ENCODE results near the gene RHBDF1. TPM values are rescaled to one million over a fixed set of nuclear protein-coding genes. Genes with fewer than 3 reads are reported as not detected.

The RHBDF1 gene
- total RNA-seq, 1 donor from 2014 or later: 33.0 TPM

DNA sequence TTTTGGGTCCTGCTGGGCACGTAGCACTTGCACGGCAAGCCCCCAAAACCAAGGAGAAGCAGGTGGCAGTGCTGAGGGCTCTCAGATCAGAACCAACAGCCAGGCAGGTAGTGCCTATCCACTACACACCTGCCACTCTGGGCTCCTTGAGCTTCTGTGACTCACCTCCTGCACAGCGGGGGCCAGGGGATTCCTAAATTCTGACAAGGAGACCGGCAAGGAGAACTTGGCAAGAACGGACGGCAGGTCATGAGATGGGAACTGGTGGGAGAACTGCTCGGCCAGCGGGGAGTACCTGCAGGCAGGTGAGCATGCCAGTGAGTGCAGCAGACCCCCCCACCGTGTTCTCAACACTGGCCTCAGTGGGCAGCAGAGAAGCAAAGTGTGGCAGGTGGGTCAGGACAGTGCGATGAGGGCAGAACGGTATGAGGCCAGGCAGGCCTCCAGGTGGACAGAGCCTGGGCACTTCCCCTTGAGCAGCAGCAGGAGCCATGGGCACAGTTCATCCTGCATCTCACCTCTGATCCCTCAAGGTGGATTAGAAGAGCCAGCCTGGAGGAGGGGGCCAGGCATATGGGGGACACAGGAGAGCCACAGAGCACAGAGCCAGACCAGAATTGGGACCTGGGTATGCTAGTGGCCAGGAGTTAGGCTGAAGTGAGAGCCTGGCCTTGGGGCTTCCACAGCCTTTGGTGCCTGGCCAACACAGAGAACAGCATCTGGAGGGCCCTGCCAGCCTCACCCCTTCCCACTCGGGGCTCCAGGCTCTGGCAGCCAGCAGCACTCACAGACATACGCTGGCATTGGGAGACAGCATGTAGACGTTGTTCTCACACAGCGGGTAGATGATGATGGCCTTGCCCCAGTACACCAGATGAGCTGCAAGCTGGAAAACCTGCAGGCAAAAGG, 20.3 kb upstream of the RHBDF1 start:
- peak; percentile 40 for DNase-seq

DNA sequence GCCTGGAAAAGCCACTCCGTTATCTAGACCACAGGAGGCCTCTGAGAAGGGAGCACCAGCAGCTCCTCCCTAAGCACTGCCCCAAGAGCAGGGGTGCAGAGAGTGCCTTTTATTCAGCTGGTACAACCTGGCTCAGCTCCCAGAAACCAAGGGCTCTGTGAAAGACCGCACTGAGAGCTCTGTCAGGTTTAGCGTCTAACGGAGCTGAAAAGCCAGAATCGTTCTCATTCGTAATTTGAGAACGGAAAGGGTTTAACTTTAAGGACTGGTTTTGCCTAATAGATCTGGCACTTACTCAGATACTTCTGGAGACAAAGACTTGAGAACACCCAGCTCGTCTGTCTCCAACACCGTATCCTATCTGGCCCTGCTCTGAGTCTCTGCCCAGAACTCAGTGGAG, 19.1 kb upstream of the RHBDF1 start:
- DNase-seq: peak; percentile 89

DNA sequence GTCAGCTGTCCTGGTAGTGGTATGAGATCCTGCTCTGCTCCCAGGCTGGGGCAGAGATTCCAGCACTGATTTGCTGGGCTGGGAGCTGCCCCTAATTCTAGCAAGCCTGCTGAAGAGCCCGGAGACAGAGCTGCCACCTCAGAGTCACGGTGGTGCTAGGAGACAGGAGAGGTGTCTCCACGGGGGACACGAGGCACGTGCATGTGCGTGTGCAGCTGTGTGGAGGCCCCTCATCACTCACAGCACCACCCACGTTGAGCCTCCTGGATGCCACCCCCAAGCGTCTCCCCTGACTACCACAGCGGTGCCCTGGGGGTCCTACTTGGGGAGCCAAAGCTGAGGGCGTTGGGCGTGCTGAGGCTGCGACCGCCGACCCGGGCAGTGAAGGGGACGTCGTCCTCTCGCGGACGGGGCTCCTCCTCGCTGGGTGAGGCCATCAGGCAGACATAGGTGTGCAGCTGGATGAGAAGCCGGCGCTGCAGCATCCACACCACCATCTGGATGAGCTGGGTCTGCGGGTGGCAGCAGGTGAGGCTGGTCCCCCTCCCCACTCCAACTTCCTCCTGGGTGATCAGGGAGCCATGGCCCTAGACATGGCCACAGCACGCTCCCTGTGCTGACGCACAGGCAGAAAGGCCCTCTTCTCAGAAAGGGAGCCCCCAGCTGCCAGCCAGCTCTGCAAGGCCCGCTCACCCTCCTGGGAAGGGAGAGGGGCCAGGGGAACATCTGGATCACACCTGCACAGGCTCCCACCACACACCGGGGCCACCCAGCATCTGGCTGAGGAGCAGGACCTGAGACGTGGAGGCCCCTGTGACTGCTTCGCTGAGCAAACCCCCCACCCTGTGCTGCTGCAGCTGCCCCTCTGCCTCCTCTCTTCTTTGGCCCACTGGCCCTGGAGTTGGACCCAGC, 17.2 kb upstream of the RHBDF1 start:
- DNase-seq: no peak

DNA sequence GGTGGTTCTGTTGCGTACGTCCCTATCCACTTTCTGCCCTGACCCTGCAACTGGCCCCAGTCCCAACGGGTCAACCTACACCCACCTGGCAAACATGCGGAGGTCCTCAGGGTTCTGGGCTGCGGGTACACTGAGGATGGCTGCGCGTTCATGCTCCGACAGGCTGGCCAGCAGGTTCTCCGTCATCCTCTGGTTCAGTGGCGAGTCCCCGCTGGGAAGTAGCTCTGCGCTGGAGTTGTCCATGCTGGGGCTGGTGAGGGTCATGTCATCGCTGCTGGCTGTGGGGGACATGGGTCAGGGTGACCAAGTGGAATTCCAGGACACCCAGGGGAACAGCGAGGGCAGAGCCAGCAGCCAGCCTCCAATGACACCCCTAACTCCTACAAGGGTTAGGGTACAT, 16.2 kb upstream of the RHBDF1 start:
- no peak for DNase-seq

DNA sequence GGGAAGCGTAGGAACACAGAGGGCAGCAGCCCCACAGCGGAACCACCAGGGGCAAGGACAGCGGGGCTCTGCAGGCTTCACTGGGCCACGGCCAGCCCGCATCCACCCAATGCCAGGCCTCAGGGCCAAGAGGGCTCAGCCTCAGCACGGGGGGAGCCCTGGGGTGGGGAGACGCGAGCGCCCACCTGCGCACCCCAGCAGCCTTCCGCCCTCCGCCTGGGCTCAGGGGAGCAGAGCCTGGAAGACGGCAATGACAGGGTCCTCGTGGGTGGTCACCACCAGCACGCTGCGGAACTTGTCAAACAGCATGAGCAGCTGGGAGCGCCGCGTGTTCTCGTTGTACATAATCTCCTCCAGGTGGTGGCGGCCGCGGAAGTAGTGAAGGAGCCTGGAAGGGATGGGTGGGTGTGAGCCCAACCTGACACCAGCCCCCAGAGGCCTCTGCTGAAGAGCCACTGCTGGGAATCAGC, 14.1 kb upstream of the RHBDF1 start:
- peak; percentile 73 for DNase-seq

DNA sequence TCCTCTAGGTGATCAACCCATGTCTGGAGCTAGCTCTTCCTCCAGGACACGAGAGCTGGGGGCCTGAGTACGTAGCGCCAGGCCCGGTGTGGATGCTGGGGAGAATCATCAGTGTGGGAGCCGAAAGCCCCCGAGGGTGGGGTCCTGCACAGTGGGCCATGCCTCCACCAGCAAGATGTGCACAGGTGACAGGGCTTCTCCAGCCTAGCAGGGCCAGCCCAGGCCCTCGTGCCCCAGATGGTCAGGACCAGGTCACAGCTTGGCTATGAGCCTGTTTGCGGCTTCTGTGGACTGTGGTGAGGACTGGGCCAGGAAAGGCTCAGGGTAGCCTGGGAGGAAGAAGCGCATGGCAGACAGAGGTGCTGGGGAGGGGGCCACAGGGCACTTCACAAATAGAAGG, 13.4 kb upstream of the RHBDF1 start:
- no peak for DNase-seq

DNA sequence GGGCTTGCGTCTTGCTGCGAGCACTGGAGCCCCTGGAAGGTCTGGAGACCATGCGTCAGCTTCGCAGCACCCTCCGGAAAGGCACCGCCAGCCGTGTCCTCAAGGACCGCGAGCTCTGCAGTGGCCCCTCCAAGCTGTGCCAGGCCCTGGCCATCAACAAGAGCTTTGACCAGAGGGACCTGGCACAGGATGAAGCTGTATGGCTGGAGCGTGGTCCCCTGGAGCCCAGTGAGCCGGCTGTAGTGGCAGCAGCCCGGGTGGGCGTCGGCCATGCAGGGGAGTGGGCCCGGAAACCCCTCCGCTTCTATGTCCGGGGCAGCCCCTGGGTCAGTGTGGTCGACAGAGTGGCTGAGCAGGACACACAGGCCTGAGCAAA, 13.0 kb upstream of the RHBDF1 start:
- DNase-seq: no peak

DNA sequence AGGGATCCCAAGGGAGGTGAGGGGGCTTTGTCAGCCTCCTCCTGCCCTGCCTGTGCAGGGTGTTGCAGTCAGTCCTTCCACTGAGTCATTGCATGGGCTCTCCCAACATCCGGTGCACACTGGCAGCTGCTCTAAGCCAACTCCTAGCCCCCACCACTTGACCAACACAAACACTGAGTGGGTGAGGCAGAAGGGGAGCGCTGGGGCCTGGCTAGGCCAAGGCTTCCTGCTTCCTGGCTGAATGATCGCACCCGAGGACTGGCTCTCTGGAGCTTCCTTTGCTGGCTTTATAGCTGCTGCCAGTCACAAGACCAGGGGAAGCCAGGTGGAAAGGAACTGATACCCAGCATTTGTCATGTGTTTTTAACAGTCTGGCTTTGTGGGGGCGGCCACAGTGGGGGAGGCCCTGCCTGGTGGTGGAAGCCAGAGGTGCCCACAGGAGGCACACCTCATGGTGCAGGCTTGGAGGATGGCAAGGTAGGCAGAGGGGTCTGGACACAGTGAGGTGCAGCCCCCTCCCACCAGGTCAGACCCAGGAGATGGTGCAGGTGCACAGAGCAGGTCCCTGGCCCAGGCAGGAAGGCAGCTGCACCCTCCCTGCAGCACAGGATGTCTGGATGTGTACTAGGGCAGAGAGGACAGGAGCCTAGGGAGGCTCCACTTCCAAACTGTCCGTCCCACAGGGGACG, 12.4 kb upstream of the RHBDF1 start:
- peak; percentile 63 for DNase-seq

DNA sequence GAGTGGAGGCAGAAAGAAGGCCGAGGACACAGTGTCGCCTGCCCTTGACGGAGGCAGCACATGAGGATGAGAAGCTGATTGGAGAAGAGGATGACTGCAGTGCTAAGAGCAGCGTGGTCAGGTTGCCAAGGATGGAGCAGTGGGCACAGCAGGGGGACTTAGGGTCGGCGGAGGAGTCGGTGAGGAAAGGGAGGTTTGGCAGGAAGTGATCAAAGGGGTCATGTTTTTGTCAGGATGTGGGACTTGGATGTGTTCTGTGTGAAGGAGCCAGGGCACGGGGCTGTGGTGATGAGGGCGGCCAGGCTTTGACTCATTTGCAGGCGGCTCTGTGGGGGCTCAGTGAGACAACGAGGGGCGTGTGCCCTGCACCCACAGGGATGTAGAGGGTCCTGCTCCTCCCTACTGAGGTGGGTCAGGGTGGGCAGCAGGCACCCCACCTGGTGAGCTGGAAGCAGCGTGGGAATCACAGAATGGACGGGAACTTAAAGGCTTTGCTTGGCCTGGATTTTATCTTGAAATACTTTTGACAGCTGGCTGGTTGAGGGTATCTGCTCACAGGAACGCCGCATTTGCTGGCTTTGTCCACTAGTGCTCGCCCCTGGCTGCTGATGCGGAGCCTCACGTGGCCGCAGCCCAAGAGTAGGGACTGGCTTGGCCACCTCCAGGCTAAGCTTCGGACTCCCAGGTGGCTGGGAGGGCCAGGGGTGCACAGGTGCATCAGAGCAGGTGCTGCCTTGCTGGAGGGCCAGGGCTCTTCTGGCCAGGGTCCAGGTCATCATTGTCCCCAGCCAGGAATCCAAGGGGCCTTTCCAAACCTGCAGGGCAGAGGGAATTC, 11.6 kb upstream of the RHBDF1 start:
- DNase-seq: no peak

DNA sequence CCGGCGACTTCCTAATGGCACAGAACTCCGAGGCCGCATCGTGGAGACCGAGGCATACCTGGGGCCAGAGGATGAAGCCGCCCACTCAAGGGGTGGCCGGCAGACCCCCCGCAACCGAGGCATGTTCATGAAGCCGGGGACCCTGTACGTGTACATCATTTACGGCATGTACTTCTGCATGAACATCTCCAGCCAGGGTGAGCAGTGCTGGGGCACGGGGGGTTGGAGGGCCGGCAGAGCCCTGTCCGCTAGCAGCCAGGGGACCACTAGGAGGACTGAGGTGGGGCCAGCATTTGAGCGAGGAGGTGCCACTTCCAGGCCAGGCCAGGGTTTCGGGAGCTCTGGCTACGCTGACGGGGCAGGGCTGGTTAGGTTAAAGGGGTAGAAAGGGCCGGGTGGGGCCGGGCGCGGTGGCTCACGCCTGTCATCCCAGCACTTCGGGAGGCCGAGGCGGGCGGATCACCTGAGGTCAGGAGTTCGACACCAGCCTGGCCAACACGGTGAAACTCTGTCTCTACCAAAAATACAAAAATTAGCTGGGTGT, 10.7 kb upstream of the RHBDF1 start:
- DNase-seq: no peak

DNA sequence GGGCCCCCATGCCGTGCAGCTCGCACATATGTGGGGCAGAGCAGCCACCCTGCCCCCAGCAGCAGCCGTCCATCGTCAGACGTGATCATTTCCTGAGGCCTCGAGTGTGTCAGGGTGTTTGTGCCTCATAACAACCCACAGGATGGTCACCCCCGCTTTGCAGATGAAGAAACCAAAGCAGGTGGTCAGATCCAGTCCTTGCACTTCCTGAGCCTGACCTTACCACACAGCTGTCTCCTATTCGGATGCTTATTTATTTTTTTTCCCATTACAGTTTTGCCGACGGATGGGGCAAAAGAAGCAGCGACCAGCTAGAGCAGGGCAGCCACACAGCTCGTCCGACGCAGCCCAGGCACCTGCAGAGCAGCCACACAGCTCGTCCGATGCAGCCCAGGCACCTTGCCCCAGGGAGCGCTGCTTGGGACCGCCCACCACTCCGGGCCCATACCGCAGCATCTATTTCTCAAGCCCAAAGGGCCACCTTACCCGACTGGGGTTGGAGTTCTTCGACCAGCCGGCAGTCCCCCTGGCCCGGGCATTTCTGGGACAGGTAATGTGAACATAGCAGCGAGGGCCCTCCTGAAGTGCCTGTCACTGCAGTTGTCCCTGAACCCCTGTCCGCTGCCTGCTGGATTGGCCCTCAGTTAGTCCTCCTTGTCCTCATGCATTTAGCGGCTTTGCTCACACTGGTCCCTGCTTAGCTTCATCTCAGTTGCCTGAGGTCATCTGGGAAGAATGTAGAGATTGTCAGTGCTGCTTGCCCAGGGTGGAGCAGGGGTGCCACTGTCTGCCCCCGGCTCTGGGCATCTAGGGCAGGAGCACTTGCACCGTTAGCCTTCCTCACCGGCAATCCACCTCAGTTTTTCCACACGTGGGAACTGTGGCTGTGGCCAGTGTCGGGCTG, 7.0 kb upstream of the RHBDF1 start:
- DNase-seq: no peak

DNA sequence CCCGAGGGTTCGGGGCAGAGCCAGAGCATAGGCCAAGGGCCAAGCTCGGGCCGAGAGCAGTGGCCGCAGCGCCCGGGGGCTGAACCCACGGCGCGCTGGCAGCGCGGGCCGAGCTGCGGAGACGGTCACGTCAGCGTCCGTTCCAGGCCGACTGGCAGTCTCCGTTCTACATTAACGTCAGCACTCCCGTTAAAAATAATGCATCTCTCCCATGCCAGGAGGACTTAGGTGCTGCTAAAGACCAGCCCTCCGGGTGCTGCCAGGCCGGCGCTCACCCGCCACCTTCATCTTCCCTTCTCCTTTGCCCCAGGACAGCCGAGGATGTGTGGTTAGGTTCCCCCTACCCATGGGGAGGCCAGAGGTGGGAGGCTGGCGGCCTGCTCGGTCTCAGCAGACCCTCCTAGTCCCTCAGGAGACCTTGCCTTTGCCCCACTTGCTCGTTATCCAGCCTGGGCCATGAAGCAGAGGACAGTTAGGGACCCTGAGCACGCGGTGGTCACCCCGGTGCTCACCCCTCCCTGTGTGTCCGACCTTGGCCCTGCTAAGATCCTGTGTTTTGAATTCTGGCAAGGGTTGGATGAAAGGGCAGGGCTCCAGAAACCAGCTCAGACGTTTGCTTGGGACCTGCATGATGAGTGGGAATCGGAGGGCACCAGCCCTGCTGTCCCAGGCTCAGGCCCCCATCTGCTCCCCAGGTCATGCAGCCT, 6.2 kb upstream of the RHBDF1 start:
- DNase-seq: peak; percentile 32

DNA sequence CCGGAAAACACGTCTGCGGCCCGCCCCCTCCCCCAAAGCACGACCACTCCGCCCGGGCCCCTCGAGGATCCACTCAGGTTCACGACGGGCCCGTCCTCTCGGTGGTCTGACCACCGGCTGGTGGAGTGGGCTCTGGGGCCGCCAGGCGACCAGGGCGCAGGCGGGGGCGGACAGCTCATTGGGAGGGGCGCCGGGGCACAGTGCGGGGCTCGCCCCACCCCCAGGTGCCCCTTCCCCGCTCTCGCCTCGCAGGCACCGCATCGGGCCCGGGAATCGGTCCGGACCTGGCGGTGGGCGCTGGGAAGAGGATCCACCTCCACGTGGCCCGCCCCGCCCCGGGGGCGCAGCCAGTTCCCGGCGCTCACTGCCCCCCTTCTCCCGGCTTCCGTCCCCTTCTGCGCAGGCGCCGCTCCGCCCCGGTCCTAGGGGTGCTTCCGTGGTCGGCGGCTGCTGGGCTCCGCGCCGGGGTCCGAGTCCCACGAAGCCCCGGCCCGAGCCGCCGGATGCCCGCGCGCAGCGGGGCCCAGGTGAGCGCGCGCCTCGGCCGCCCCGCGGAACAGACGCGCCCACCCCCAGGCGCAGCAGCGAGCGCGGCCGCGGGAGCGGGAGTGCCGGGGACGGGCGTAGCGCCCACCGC, 5.5 kb upstream of the RHBDF1 start, which contains the start of gene MPG:
Gene MPG (plus strand): TSS at position 419 of the 637 bp plus-strand sequence. CDS start 85 bp downstream, at position 504.
- DNase-seq: peak; percentile 95

DNA sequence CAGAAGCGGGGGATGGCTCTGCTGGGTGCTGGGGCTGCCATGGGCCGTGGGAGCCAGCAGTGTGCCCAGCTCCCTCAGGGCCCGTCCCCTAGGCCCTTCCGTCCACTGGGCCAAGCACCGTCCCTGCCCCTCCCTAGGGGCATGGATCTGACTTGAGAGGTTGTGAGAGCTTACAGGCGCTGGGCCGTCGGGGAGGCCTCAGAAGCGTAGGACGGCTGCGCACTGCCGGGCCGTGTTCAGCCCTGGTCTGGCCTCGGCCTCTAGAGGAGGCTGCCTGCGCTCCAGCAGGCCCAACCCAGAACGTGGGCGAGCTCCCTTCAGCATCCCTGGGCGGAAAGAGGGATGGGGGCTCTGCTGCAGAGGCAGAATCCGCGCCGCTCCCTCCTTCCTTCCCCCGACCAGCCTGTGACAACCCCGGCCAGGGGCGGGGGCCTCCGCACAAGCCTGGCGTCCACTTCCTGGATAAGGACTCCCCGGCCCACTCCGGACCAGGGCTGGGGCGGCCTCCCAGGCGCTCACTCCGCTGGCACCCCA, 4.9 kb upstream of the RHBDF1 start:
- DNase-seq: peak; percentile 68

DNA sequence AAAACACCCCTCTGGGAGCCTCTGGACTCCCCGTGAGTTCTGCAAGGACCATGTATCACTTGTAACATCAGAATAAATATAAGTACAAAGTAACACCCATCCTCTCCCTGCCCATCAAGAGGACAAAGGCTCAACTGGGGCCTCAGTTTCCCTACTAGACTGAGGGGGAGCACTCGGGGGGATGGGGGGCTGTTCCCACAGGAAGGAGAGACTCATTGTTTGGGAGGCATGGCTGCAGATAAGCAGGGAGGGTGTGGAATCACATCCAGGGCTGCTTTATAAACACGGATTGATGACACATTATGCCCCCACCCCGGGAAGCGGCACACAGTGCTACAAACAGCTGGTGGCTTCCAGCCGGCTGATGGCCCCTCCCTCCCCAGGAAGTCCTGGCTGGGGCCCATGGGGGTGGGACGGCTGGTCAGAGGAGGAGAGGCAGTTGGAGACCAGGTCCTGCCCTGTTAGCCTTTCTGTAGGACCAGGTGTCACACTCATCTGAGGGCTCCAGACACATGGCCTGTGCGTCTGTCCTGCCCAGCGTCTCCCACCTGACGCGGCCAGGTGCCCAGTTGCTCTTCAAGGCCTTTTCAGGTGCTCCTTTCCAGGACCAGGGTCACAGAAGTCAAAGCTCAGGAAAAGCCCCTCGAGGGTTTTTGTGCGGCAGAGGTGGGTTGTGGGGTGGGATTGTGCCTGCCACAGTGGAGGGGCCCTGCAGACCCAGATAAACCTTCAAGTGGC, 4.3 kb upstream of the RHBDF1 start:
- peak; percentile 88 for DNase-seq

DNA sequence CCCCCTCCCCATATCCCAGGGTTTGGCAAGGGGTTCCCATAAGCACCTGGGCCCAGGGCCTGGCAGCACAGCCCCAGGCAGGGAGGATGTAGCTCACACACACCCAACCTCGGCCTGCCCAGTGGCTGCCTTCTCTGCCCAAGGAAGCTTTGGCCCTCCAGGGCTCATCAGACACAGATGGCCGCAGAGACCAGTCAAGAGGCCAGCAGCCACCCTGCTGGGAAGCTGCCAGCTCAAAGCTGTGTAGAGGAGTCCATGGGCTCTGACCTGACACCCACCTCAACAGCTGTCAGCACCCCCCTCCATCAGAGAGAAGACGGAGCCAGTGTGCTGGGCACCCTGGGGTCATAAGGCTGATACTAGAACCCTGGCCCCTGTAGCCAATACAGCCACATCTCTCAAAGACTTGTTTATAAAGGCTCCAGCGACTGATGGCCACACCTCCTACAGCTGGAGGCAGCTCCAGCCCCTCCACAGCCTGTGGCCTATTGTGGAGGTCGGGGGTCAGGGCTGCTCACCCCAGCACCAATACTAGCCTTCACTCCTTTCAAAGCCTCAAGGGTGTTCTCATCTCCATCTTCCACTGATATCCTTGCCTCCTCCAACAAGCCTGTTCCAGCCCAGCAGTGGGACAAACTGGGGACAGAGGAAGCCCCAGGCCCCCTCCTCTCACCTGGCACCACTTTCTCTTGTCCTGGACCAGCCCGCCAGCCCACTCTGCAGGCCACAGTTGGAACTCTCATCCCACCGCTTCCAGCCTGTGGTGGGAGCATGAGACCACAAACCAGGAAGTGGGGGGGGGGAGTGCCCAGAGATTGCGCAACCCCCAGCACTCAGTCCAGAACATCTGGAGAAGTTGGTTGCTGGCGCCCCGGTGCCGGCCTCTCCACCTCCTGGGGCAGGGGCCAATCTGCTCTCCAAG, 3.4 kb upstream of the RHBDF1 start:
- peak; percentile 78 for DNase-seq
